Stimulated activated CD4-positive, alpha-beta T cell treated with anti-CD3 and anti-CD28 coated beads, Interleukin-15, amount 100 ng/mL, for 48 hours (primary cell): Measurements from ENCODE around the gene TMEM244.
"Not testable (repeated sequence)": the region's sequence is repeated elsewhere in the genome, so short reads cannot be mapped to it uniquely, and the experiment has no call there.

Experiments
- DNase-seq, 2 donors: peaks; one replicate each; pipeline ENCODE4 v3.0.0-alpha.2; 2020; ENCODE audit warnings: low read depth in 2 of 2

TMEM244 gene

GRCh38 chr6:129812145-129812777 is 48.9 kb downstream of the TMEM244 start:
- no peak for DNase-seq

DNA sequence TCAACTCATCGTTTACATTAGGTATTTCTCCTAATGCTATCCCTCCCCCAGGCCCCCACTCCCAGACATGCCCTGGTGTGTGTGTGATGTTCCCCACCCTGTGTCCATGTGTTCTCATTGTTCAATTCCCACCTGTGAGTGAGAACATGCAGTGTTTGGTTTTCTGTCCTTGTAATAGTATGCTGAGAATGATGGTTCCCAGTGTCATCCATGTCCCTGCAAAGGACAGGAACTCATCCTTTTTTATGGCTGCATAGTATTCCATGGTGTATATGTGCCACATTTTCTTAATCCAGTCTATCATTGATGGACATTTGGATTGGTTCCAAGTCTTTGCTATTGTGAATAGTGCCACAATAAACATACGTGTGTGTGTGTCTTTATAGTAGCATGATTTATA is 54.0 kb downstream of the TMEM244 start:
- DNase-seq = not testable (repeated sequence)

DNA sequence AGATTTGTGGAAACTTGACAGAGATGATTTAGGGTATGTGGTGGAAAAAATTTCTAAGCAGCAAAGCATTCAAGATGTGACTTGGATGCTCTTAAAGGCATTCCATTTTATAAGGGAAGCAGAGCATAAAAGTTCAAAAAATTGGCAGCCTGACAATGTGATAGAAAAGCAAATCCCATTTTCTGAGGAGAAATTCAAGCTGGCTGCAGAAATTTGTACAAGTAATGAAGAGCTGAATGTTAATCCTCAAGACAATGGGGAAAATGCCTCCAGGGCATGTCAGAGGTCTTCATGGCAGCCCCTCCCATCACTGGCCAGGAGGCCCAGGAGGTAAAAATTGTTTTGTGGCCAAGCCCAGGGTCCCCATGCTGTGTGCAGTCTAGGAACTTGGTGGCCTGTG is 58.2 kb downstream of the TMEM244 start:
- DNase-seq = not testable (repeated sequence)

GRCh38 chr6:129801909-129802308 is 59.2 kb downstream of the TMEM244 start:
- no peak for DNase-seq

- DNase-seq = no peak
Measured at GRCh38 chr6:129795261-129795660, 65.9 kb downstream of the TMEM244 start.

DNA sequence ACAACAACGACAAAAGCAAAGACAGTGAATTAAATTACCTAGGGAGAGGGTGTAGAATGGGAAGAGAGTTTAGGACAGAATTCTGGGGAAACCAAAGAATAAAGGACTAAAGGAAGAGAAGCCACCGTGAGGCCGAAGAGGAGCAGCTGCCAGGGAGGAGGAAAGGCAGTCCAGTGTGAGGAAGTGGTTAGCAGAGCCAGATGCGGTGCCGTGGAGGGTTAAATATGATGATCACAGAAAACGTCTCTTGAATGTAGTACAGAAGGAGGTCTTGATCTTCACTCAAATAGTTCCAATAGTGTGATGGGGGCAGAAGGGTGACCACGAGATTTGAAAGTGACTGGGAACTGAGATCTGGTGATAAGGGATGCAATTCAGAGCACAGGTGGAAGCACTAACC is 67.7 kb downstream of the TMEM244 start:
- no peak for DNase-seq

- DNase-seq = no peak
Measured at GRCh38 chr6:129792049-129792448, 69.1 kb downstream of the TMEM244 start.

GRCh38 chr6:129790785-129791184 is 70.3 kb downstream of the TMEM244 start:
- no peak for DNase-seq

DNA sequence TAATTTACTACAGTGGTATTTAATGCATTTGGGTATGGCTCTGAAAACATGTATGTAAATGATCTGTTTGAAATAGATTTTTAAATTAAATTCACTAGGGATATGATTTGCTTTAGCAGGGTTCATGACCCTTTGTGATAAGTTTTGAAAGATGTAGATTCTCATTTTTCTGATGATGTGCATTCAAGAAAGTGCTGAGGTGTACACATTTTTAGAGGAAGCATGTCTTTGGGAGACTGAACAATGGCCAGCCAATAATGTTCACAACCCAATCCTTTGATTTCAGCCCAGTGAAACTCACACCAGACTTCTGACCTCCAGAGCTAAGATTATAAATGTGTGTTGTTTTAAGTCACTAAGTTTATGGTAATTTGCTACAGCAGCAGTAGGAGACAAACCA is 71.1 kb downstream of the TMEM244 start:
- DNase-seq = no peak

DNA sequence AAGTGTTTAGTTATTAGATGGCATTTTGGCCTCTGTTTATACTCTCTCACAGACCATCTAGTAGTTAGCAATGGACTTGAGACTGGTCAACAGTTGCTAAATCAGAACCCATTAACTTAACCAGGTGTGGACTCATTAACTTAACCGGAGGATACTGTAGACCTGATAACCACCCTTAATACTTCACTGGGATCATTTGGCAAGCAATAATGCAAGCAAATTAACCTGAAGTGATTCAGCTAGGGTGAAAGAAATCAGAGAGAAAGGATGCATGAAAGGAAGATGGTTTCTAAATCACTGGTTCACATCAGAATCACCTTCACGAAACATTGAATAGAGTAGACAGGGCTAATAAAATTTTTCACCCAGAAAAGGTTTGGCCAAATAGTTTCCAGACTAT is 73.3 kb downstream of the TMEM244 start:
- DNase-seq = no peak

DNA sequence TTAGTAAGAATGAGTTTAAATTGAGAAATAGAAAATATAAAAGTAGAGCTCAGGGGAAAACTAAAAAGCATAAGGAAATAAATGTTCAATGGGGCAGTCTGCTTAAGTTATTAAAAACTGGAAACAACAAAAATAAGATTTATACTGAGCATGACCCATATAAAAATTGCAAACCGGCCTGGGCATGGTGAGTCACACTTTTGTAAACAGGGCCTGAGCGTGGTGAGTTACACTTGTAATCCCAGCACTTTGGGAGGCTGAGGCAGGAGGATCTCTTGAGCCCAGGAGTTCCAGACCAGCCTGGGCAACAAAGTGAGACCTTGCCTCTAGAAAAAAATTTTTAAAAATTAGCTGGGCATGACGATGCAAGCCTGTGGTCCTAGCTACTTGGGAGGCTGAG is 74.6 kb downstream of the TMEM244 start:
- no peak for DNase-seq

- no peak for DNase-seq
Measured at GRCh38 chr6:129785756-129786135, 75.4 kb downstream of the TMEM244 start.

DNA sequence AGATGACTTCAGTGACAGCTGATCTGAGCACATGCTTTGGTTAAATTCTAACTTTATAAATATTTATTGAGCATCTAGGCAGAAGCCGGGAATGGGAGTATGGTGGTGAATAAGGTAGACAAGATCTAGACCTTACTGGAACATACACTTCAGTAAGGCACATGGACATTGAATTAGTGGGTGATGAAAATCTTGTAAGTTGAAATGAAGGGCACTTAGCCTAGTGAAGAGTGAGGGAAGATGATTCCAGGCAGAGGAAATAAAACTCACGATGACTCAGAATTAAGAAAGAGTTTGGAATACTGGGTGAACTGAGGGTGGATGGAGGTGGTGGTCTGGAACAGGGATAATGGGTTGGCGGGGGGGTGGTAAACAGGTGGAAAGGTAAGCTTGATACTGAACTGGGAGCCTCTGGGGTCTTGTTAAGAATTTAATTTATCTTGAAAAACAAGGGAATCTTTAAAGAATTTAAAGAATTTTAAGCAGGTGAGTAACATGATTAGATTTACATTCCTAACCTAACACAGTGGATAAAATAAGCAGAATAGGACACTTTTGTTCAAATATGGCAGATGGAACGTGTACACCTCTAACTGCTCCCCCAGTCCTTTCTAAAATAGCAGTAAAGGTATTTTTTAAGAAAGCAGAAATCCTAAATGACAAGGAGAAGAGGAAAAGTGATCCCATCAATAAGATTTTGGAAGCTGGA is 75.9 kb downstream of the TMEM244 start:
- no peak for DNase-seq
